ENCODE measurements around the gene CEP19.

DNA sequence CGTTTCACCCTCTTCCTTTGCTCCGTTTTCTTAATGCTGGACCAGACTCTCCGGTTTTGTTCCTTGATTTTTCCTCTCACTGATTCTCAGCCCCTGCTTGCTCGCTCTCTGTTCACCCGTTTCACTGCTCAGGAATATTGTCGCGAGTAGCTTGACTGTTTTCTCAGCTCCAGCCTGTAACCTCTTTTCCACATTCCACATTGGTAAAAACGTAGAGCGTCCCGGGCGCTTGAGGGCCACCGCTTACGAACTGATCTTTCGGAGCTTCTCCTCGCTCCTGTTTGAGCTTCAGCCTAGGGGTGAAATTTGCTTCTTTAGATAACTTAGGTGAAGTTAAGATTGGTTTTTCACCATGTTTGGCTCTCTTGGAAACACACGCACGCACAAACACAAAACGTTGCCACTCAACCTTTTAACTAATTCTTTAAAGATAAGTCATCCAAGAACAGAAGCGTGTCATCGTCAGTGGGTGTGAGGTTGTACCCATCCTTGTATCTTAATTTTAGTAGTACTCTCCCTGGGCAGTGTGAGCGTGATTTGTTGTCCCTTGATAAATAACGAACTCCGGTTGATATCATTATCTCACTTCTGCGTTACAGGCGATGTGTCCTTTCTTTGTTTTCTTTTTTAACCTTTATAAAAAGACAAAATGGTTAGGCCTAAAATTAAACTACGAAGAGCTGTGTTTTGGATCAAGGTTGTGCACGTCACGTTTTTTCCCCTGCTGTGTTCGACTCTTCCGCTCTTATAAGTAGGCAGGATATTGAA, 28.6 kb upstream of the CEP19 start:
- TF ChIP-seq EZH2 (IDR thresholded peaks at IDR 0.05) = no peak
- TF ChIP-seq POLR2AphosphoS5 (IDR thresholded peaks at IDR 0.05; ENCODE audit: borderline replicate concordance, low read depth, low read length) = no peak
